MM.1S (cell line): ENCODE data around the gene IRF6.

Source experiments
- EZH2 ChIP-seq: fragments of 300-600 bp; sonication (generic); optimal IDR thresholded peaks from 2 replicates; pipeline ENCODE3; 2017; ENCODE audit warnings: low read depth, mild to moderate bottlenecking, antibody characterized with exemption, low read length, mixed read lengths
- EZH2phosphoT487 ChIP-seq: fragments of 300-600 bp; sonication (generic); IDR thresholded peaks from 2 replicates; pipeline ENCODE4 v1.6.1; 2018; ENCODE audit warnings: antibody characterized with exemption, low read length
- TF ChIP-seq, protein P1 (sequence below): fragments of 300-600 bp; sonication (generic); IDR thresholded peaks from 2 replicates; pipeline ENCODE4 v1.5.1; 2016; ENCODE audit warnings: antibody characterized with exemption, low read length, mixed read lengths

GRCh38 chr1:209772126-209772525 is 33.8 kb downstream of the IRF6 start:
- TF ChIP-seq, protein P1, sequence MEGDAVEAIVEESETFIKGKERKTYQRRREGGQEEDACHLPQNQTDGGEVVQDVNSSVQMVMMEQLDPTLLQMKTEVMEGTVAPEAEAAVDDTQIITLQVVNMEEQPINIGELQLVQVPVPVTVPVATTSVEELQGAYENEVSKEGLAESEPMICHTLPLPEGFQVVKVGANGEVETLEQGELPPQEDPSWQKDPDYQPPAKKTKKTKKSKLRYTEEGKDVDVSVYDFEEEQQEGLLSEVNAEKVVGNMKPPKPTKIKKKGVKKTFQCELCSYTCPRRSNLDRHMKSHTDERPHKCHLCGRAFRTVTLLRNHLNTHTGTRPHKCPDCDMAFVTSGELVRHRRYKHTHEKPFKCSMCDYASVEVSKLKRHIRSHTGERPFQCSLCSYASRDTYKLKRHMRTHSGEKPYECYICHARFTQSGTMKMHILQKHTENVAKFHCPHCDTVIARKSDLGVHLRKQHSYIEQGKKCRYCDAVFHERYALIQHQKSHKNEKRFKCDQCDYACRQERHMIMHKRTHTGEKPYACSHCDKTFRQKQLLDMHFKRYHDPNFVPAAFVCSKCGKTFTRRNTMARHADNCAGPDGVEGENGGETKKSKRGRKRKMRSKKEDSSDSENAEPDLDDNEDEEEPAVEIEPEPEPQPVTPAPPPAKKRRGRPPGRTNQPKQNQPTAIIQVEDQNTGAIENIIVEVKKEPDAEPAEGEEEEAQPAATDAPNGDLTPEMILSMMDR = no peak
- TF ChIP-seq EZH2 (no peak), EZH2phosphoT487 (no peak)
